SK-N-SH treated with all-trans-retinoic acid at 6 μM for 48 hours (cell line): Measurements from ENCODE around the gene SLC45A1.

Source experiments
- ATAC-seq: fragments of 200-7000 bp; cut with Tn5 transposase; 3 replicates; pipeline ENCODE4 v1.9.1; 2020; ENCODE audit warnings: mild to moderate bottlenecking, moderate library complexity
- ARNTL ChIP-seq: fragments of 450-650 bp; formaldehyde crosslinking; IDR thresholded peaks from 2 replicates; pipeline ENCODE4 v1.5.0; 2020; ENCODE audit warnings: low read depth, mild to moderate bottlenecking, moderate library complexity, borderline replicate concordance
- BACH2 ChIP-seq: fragments of 250-450 bp; sonication (Bioruptor Pico); IDR thresholded peaks from 2 replicates; pipeline ENCODE4 v1.9.0; 2021; ENCODE audit warnings: mild to moderate bottlenecking, borderline replicate concordance
- CSDC2 ChIP-seq: fragments of 250-450 bp; sonication (Bioruptor Pico); IDR thresholded peaks from 2 replicates; pipeline ENCODE4 v1.5.0; 2020; ENCODE audit warnings: mild to moderate bottlenecking, moderate library complexity
- CSRNP3 ChIP-seq: fragments of 250-450 bp; sonication (Bioruptor Pico); IDR thresholded peaks from 2 replicates; pipeline ENCODE4 v1.5.1; 2021; ENCODE audit warnings: mild to moderate bottlenecking, moderate library complexity
- ESRRG ChIP-seq: fragments of 250-450 bp; sonication (Bioruptor Pico); IDR thresholded peaks from 2 replicates; pipeline ENCODE4 v1.6.1; 2021; ENCODE audit warnings: mild to moderate bottlenecking
- GLIS3 ChIP-seq: fragments of 250-450 bp; sonication (Bioruptor Pico); IDR thresholded peaks from 2 replicates; pipeline ENCODE4 v1.5.0; 2020; ENCODE audit warnings: mild to moderate bottlenecking, moderate library complexity
- ISL1 ChIP-seq: fragments of 250-450 bp; sonication (Bioruptor Pico); IDR thresholded peaks from 2 replicates; pipeline ENCODE4 v2.1.2; 2022; ENCODE audit warnings: mild to moderate bottlenecking, moderate library complexity
- OSR1 ChIP-seq: fragments of 250-450 bp; sonication (Bioruptor Pico); IDR thresholded peaks from 2 replicates; pipeline ENCODE4 v1.8.0; 2022; ENCODE audit warnings: moderate library complexity, mild to moderate bottlenecking, inconsistent platforms
- PPARA ChIP-seq: fragments of 250-450 bp; sonication (Bioruptor Pico); IDR thresholded peaks from 2 replicates; pipeline ENCODE4 v1.5.0; 2020; ENCODE audit warnings: mild to moderate bottlenecking, borderline replicate concordance
- RARB ChIP-seq: fragments of 250-450 bp; sonication (Bioruptor Pico); IDR thresholded peaks from 2 replicates; pipeline ENCODE4 v1.8.0; 2021; ENCODE audit warnings: mild to moderate bottlenecking, moderate library complexity
- SNAI2 ChIP-seq: fragments of 250-450 bp; sonication (Bioruptor Pico); IDR thresholded peaks from 2 replicates; pipeline ENCODE4 v1.5.0; 2020; ENCODE audit warnings: mild to moderate bottlenecking, moderate library complexity
- TCF4 ChIP-seq: fragments of 250-450 bp; sonication (Bioruptor Pico); IDR thresholded peaks from 2 replicates; pipeline ENCODE4 v1.8.0; 2021; ENCODE audit warnings: mild to moderate bottlenecking, moderate library complexity, borderline replicate concordance
- TOX ChIP-seq: fragments of 250-450 bp; sonication (Bioruptor Pico); IDR thresholded peaks from 2 replicates; pipeline ENCODE4 v1.8.0; 2021; ENCODE audit warnings: mild to moderate bottlenecking, moderate library complexity, borderline replicate concordance
- ZC3H10 ChIP-seq: fragments of 250-450 bp; sonication (Bioruptor Pico); IDR thresholded peaks from 2 replicates; pipeline ENCODE4 v1.5.1; 2021; ENCODE audit warnings: mild to moderate bottlenecking, moderate library complexity
- ZFP3 ChIP-seq: fragments of 250-450 bp; sonication (Bioruptor Pico); IDR thresholded peaks from 2 replicates; pipeline ENCODE4 v1.5.0; 2020; ENCODE audit warnings: mild to moderate bottlenecking, moderate library complexity
- ZFP30 ChIP-seq: fragments of 450-650 bp; formaldehyde crosslinking; IDR thresholded peaks from 2 replicates; pipeline ENCODE4 v1.5.0; 2022; ENCODE audit warnings: mild to moderate bottlenecking, moderate library complexity
- ZNF70 ChIP-seq: fragments of 450-650 bp; formaldehyde crosslinking; IDR thresholded peaks from 2 replicates; pipeline ENCODE4 v1.5.0; 2020; ENCODE audit warnings: mild to moderate bottlenecking, moderate library complexity
- ZNF8 ChIP-seq: fragments of 450-650 bp; formaldehyde crosslinking; IDR thresholded peaks from 2 replicates; pipeline ENCODE4 v1.5.0; 2020; ENCODE audit warnings: mild to moderate bottlenecking, moderate library complexity
- TF ChIP-seq, protein P1 (sequence below): fragments of 250-450 bp; sonication (Bioruptor Pico); IDR thresholded peaks from 2 replicates; pipeline ENCODE4 v1.8.0; 2021; ENCODE audit warnings: low read depth, mild to moderate bottlenecking, moderate library complexity, borderline replicate concordance
- TF ChIP-seq, protein P2 (sequence below): fragments of 250-450 bp; sonication (Bioruptor Pico); IDR thresholded peaks from 2 replicates; pipeline ENCODE4 v1.5.0; 2020; ENCODE audit warnings: mild to moderate bottlenecking, moderate library complexity
- TF ChIP-seq, protein P3 (sequence below): fragments of 250-450 bp; sonication (Bioruptor Pico); IDR thresholded peaks from 2 replicates; pipeline ENCODE4 v1.8.0; 2020; ENCODE audit warnings: mild to moderate bottlenecking, moderate library complexity, borderline replicate concordance

The SLC45A1 gene

DNA sequence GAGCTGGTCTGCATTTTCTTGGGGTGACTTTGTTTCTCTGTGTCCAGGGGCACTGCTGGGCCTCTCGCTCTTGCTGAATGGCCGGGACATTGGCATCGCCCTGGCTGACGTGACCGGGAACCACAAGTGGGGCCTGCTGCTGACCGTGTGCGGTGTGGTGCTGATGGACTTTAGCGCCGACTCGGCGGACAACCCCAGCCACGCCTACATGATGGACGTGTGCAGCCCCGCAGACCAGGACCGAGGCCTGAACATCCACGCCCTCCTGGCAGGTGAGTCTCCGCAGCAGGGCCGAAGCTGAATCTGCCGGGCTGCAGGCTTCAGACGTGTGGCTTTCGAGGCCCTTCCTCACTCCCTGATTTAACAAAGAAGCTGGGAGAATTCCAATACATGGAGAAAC lies 7.9 kb downstream of the SLC45A1 start (continued):
- TF ChIP-seq CSRNP3 (CRISPR knock-in tag) (no peak), PPARA (CRISPR knock-in tag) (no peak), TCF4 (CRISPR knock-in tag) (no peak)
- TF ChIP-seq, protein P1, sequence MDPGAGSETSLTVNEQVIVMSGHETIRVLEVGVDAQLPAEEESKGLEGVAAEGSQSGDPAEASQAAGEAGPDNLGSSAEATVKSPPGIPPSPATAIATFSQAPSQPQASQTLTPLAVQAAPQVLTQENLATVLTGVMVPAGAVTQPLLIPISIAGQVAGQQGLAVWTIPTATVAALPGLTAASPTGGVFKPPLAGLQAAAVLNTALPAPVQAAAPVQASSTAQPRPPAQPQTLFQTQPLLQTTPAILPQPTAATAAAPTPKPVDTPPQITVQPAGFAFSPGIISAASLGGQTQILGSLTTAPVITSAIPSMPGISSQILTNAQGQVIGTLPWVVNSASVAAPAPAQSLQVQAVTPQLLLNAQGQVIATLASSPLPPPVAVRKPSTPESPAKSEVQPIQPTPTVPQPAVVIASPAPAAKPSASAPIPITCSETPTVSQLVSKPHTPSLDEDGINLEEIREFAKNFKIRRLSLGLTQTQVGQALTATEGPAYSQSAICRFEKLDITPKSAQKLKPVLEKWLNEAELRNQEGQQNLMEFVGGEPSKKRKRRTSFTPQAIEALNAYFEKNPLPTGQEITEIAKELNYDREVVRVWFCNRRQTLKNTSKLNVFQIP (CRISPR knock-in tag) = no peak

- TF ChIP-seq, protein P2, sequence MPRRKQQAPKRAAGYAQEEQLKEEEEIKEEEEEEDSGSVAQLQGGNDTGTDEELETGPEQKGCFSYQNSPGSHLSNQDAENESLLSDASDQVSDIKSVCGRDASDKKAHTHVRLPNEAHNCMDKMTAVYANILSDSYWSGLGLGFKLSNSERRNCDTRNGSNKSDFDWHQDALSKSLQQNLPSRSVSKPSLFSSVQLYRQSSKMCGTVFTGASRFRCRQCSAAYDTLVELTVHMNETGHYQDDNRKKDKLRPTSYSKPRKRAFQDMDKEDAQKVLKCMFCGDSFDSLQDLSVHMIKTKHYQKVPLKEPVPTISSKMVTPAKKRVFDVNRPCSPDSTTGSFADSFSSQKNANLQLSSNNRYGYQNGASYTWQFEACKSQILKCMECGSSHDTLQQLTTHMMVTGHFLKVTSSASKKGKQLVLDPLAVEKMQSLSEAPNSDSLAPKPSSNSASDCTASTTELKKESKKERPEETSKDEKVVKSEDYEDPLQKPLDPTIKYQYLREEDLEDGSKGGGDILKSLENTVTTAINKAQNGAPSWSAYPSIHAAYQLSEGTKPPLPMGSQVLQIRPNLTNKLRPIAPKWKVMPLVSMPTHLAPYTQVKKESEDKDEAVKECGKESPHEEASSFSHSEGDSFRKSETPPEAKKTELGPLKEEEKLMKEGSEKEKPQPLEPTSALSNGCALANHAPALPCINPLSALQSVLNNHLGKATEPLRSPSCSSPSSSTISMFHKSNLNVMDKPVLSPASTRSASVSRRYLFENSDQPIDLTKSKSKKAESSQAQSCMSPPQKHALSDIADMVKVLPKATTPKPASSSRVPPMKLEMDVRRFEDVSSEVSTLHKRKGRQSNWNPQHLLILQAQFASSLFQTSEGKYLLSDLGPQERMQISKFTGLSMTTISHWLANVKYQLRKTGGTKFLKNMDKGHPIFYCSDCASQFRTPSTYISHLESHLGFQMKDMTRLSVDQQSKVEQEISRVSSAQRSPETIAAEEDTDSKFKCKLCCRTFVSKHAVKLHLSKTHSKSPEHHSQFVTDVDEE (CRISPR knock-in tag) = no peak
- no peak for TF ChIP-seq GLIS3 (CRISPR knock-in tag)
- no peak for TF ChIP-seq PPARA (CRISPR knock-in tag)
- no peak for TF ChIP-seq ZNF70
- TF ChIP-seq, protein P1 (CRISPR knock-in tag) = no peak
- TF ChIP-seq ZFP30 = no peak
- no peak for TF ChIP-seq OSR1 (CRISPR knock-in tag)
- no peak for TF ChIP-seq BACH2 (CRISPR knock-in tag)
- TF ChIP-seq, protein P3, sequence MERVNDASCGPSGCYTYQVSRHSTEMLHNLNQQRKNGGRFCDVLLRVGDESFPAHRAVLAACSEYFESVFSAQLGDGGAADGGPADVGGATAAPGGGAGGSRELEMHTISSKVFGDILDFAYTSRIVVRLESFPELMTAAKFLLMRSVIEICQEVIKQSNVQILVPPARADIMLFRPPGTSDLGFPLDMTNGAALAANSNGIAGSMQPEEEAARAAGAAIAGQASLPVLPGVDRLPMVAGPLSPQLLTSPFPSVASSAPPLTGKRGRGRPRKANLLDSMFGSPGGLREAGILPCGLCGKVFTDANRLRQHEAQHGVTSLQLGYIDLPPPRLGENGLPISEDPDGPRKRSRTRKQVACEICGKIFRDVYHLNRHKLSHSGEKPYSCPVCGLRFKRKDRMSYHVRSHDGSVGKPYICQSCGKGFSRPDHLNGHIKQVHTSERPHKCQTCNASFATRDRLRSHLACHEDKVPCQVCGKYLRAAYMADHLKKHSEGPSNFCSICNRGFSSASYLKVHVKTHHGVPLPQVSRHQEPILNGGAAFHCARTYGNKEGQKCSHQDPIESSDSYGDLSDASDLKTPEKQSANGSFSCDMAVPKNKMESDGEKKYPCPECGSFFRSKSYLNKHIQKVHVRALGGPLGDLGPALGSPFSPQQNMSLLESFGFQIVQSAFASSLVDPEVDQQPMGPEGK (CRISPR knock-in tag) = no peak
- TF ChIP-seq ISL1 = no peak
- no peak for TF ChIP-seq TCF4 (CRISPR knock-in tag)
- TF ChIP-seq TOX (CRISPR knock-in tag) = no peak
- TF ChIP-seq CSDC2 (CRISPR knock-in tag) = no peak
- no peak for TF ChIP-seq ZFP3 (CRISPR knock-in tag)
- no peak for TF ChIP-seq ESRRG (CRISPR knock-in tag)
- TF ChIP-seq ARNTL (CRISPR knock-in tag) = no peak
- TF ChIP-seq RARB (CRISPR knock-in tag) = no peak
- no peak for TF ChIP-seq ZC3H10
- no peak for TF ChIP-seq CSRNP3 (CRISPR knock-in tag)
- TF ChIP-seq SNAI2 (CRISPR knock-in tag) = no peak
- ATAC-seq = no peak
Measured at GRCh38 chr1:8326265-8326664, 8.4 kb downstream of the SLC45A1 start.

DNA sequence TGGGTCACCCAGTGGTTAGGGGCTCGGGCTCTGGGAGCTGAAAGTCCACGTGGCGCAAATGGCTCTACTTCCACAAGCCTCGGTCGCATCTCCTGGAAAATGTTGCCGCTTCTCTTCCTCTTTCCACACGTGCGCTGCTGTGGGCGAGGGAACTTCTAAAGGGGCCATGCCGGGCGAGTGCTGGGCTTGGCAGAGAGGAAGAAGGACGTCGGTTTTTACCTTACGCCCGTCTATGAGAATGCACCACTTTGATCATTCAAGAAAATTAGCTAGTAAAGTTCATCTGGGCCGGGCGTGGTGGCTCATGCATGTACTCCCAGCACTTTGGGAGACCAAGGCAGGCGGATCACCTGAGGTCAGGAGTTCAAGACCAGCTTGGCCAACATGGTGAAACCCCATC lies 10.4 kb downstream of the SLC45A1 start:
- TF ChIP-seq, protein P2 (CRISPR knock-in tag) = no peak
- no peak for TF ChIP-seq TOX (CRISPR knock-in tag)
- no peak for TF ChIP-seq ESRRG (CRISPR knock-in tag)
- no peak for TF ChIP-seq ZNF8 (CRISPR knock-in tag)
- TF ChIP-seq, protein P1 (CRISPR knock-in tag) = no peak
- ATAC-seq = no peak
